ENCODE data around the gene LRRC45.
"Not testable (repeated sequence)": the region's sequence is repeated elsewhere in the genome, so short reads cannot be mapped to it uniquely, and the experiment has no call there.

The LRRC45 gene

GRCh38 chr17:82034371-82035011, 11.4 kb downstream of the LRRC45 start:
- peak; percentile 75 for DNase-seq (ENCODE audit: low read depth, low spot score)

- DNase-seq (ENCODE audit: low read depth, low spot score): no peak
Measured at GRCh38 chr17:82035488-82035887, 12.4 kb downstream of the LRRC45 start.

- no peak for DNase-seq (ENCODE audit: low read depth, low spot score)
Measured at GRCh38 chr17:82035956-82036633, 13.0 kb downstream of the LRRC45 start.

- no peak for DNase-seq (ENCODE audit: low read depth, low spot score)
Measured at GRCh38 chr17:82036634-82037091, 13.6 kb downstream of the LRRC45 start.

- peak; percentile 99 for DNase-seq (ENCODE audit: low read depth, low spot score)
Measured at GRCh38 chr17:82037092-82037888, 14.2 kb downstream of the LRRC45 start, which contains the start of gene DCXR. Gene DCXR (minus strand): TSS chr17:82037697. CDS start chr17:82037682, 15 bp downstream.

GRCh38 chr17:82037889-82038195, 14.7 kb downstream of the LRRC45 start:
- no peak for DNase-seq (ENCODE audit: low read depth, low spot score)

GRCh38 chr17:82038796-82039409, 15.8 kb downstream of the LRRC45 start:
- DNase-seq (ENCODE audit: low read depth, low spot score): not testable (repeated sequence)

- no peak for DNase-seq (ENCODE audit: low read depth, low spot score)
Measured at GRCh38 chr17:82039695-82040299, 16.7 kb downstream of the LRRC45 start.

- no peak for DNase-seq (ENCODE audit: low read depth, low spot score)
Measured at GRCh38 chr17:82041144-82041814, 18.2 kb downstream of the LRRC45 start.

GRCh38 chr17:82042649-82043048, 19.5 kb downstream of the LRRC45 start:
- no peak for DNase-seq (ENCODE audit: low read depth, low spot score)

- no peak for DNase-seq (ENCODE audit: low read depth, low spot score)
Measured at GRCh38 chr17:82043507-82043906, 20.4 kb downstream of the LRRC45 start.

GRCh38 chr17:82045936-82046484, 22.9 kb downstream of the LRRC45 start:
- no peak for DNase-seq (ENCODE audit: low read depth, low spot score)

GRCh38 chr17:82046903-82047302, 23.8 kb downstream of the LRRC45 start:
- DNase-seq (ENCODE audit: low read depth, low spot score): no peak

- DNase-seq (ENCODE audit: low read depth, low spot score): no peak
Measured at GRCh38 chr17:82047379-82047778, 24.3 kb downstream of the LRRC45 start.

- no peak for DNase-seq (ENCODE audit: low read depth, low spot score)
Measured at GRCh38 chr17:82047914-82048570, 24.9 kb downstream of the LRRC45 start.

GRCh38 chr17:82048571-82048971, 25.5 kb downstream of the LRRC45 start:
- no peak for DNase-seq (ENCODE audit: low read depth, low spot score)

- DNase-seq (ENCODE audit: low read depth, low spot score): no peak
Measured at GRCh38 chr17:82049106-82049505, 26.0 kb downstream of the LRRC45 start.

- no peak for DNase-seq (ENCODE audit: low read depth, low spot score)
Measured at GRCh38 chr17:82049521-82049971, 26.4 kb downstream of the LRRC45 start.

- DNase-seq (ENCODE audit: low read depth, low spot score): no peak
Measured at GRCh38 chr17:82050152-82050760, 27.2 kb downstream of the LRRC45 start.

All from ELF-1 (cell line).